ENCODE results near the gene SVOP.

Gene SVOP

GRCh38 chr12:108910336-108910735 lies 110.5 kb downstream of the SVOP start:
- Histone ChIP-seq H3K4me3 (ENCODE audit: low read length) (no peak overlapping the region), H3K4me2 (ENCODE audit: low read length) (no peak overlapping the region), H3K27ac (ENCODE audit: low read length) (no peak overlapping the region), H3K4me1 (ENCODE audit: low read length) (peaks cover 16% of the 10 kb centered on the region), H3K27me3 (ENCODE audit: low read depth, low read length) (peaks cover 56% of the 10 kb centered on the region), H3K36me3 (replicated peaks; ENCODE audit: low read depth, low read length) (no peaks in the 10 kb centered on the region), H2AFZ (ENCODE audit: low read depth, low read length) (no peak overlapping the region), H3K9ac (ENCODE audit: low read length) (no peak overlapping the region), H3K9me3 (ENCODE audit: insufficient read depth, low read length) (no peaks in the 10 kb centered on the region), H4K20me1 (ENCODE audit: insufficient read depth, low read length) (no peaks in the 10 kb centered on the region), H3K79me2 (ENCODE audit: low read length) (no peaks in the 10 kb centered on the region)
- TF ChIP-seq EZH2phosphoT487 (IDR thresholded peaks at IDR 0.05; ENCODE audit: low read depth): no peak
- no peak for TF ChIP-seq CTCF (IDR thresholded peaks at IDR 0.05; ENCODE audit: low read depth, low read length)

GRCh38 chr12:108907839-108908351 lies 113.0 kb downstream of the SVOP start:
- no peaks in the 10 kb centered on the region for H4K20me1 ChIP-seq (ENCODE audit: insufficient read depth, low read length)
- peaks cover 26% of the 10 kb centered on the region for H3K4me1 ChIP-seq (ENCODE audit: low read length)
- H3K27me3 ChIP-seq (ENCODE audit: low read depth, low read length): peaks cover 45% of the 10 kb centered on the region
- H3K4me3 ChIP-seq (ENCODE audit: low read length): no peak overlapping the region
- no peaks in the 10 kb centered on the region for H3K9me3 ChIP-seq (ENCODE audit: insufficient read depth, low read length)
- no peaks in the 10 kb centered on the region for H3K79me2 ChIP-seq (ENCODE audit: low read length)
- H3K4me2 ChIP-seq (ENCODE audit: low read length): no peak overlapping the region
- H2AFZ ChIP-seq (ENCODE audit: low read depth, low read length): no peak overlapping the region
- no peak for TF ChIP-seq EZH2phosphoT487 (IDR thresholded peaks at IDR 0.05; ENCODE audit: low read depth)
- no peak for TF ChIP-seq CTCF (IDR thresholded peaks at IDR 0.05; ENCODE audit: low read depth, low read length)
- H3K27ac ChIP-seq (ENCODE audit: low read length): no peak overlapping the region
- no peak overlapping the region for H3K9ac ChIP-seq (ENCODE audit: low read length)
- H3K36me3 ChIP-seq (replicated peaks; ENCODE audit: low read depth, low read length): no peaks in the 10 kb centered on the region

DNA sequence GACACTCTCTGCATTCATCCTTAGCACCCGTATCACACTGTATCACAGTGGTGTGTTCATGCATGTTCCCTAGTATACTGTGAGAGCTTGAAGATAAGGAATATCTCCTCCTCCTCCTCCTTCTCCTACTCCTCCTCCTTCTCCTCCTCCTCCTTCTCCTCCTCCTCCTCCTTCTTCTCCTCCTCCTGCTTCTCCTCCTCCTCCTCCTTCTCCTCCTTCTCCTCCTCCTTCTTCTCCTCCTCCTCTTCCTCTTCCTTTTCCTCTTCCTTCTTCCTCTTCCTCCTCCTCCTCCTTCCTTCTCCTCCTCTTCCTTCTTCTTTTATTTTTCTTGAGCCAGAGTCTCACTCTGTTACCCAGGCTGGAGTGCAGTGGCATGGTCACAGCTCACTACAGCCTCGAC lies 113.9 kb downstream of the SVOP start:
- Histone ChIP-seq H3K27ac (ENCODE audit: low read length) (no peak overlapping the region), H3K4me1 (ENCODE audit: low read length) (peaks cover 26% of the 10 kb centered on the region), H3K27me3 (ENCODE audit: low read depth, low read length) (peaks cover 43% of the 10 kb centered on the region), H3K4me3 (ENCODE audit: low read length) (no peak overlapping the region), H3K4me2 (ENCODE audit: low read length) (no peak overlapping the region), H2AFZ (ENCODE audit: low read depth, low read length) (no peak overlapping the region), H3K79me2 (ENCODE audit: low read length) (no peaks in the 10 kb centered on the region), H4K20me1 (ENCODE audit: insufficient read depth, low read length) (no peaks in the 10 kb centered on the region), H3K9me3 (ENCODE audit: insufficient read depth, low read length) (no peaks in the 10 kb centered on the region), H3K36me3 (replicated peaks; ENCODE audit: low read depth, low read length) (no peaks in the 10 kb centered on the region), H3K9ac (ENCODE audit: low read length) (no peak overlapping the region)
- TF ChIP-seq CTCF (IDR thresholded peaks at IDR 0.05; ENCODE audit: low read depth, low read length) (no peak), EZH2phosphoT487 (IDR thresholded peaks at IDR 0.05; ENCODE audit: low read depth) (no peak)

- Histone ChIP-seq H3K36me3 (replicated peaks; ENCODE audit: low read depth, low read length) (no peaks in the 10 kb centered on the region), H3K27ac (ENCODE audit: low read length) (no peak overlapping the region), H3K27me3 (ENCODE audit: low read depth, low read length) (peaks cover 43% of the 10 kb centered on the region), H3K9ac (ENCODE audit: low read length) (no peak overlapping the region), H3K4me1 (ENCODE audit: low read length) (peaks cover 26% of the 10 kb centered on the region), H3K4me2 (ENCODE audit: low read length) (no peak overlapping the region), H2AFZ (ENCODE audit: low read depth, low read length) (no peak overlapping the region), H3K9me3 (ENCODE audit: insufficient read depth, low read length) (no peaks in the 10 kb centered on the region), H4K20me1 (ENCODE audit: insufficient read depth, low read length) (no peaks in the 10 kb centered on the region), H3K79me2 (ENCODE audit: low read length) (no peaks in the 10 kb centered on the region), H3K4me3 (ENCODE audit: low read length) (no peak overlapping the region)
- TF ChIP-seq CTCF (IDR thresholded peaks at IDR 0.05; ENCODE audit: low read depth, low read length): no peak
- TF ChIP-seq EZH2phosphoT487 (IDR thresholded peaks at IDR 0.05; ENCODE audit: low read depth): no peak
Measured at GRCh38 chr12:108905725-108906124, 115.1 kb downstream of the SVOP start.
